Duodenal mucosa (tissue), 2 donors: ENCODE measurements around the gene CFAP61.

Source experiments
- H3K27ac ChIP-seq: one replicate; pipeline ENCODE4 v1.7.0; 2013; ENCODE audit warnings: low read depth, low read length
- H3K27me3 ChIP-seq, 2 donors: one replicate each; pipeline ENCODE4 v1.7.0; 2013; ENCODE audit warnings: low read length in 2 of 2, control low read depth in 1 of 2; ENCODE audit not compliant: insufficient read depth in 2 of 2, control insufficient read depth in 1 of 2
- H3K36me3 ChIP-seq, 2 donors: one replicate each; pipeline ENCODE4 v1.7.0; 2013; ENCODE audit warnings: low read length in 2 of 2, control low read depth in 1 of 2; ENCODE audit not compliant: insufficient read depth in 2 of 2, control insufficient read depth in 1 of 2
- H3K4me1 ChIP-seq, 2 donors: one replicate each; pipeline ENCODE4 v1.7.0; 2013; ENCODE audit warnings: low read length in 2 of 2, control low read depth in 1 of 2; ENCODE audit not compliant: insufficient read depth in 2 of 2, control insufficient read depth in 1 of 2
- H3K4me3 ChIP-seq, 2 donors: one replicate each; pipeline ENCODE4 v1.7.0; 2013; ENCODE audit warnings: low read length in 2 of 2, low read depth in 1 of 2
- H3K9ac ChIP-seq, 2 donors: one replicate each; pipeline ENCODE4 v1.7.0; 2013; ENCODE audit warnings: low read length in 2 of 2, low read depth in 1 of 2
- H3K9me3 ChIP-seq, 2 donors: one replicate each; pipeline ENCODE4 v1.7.0; 2013; ENCODE audit warnings: low read length in 2 of 2, control low read depth in 1 of 2; ENCODE audit not compliant: control insufficient read depth in 1 of 2

Gene CFAP61

DNA sequence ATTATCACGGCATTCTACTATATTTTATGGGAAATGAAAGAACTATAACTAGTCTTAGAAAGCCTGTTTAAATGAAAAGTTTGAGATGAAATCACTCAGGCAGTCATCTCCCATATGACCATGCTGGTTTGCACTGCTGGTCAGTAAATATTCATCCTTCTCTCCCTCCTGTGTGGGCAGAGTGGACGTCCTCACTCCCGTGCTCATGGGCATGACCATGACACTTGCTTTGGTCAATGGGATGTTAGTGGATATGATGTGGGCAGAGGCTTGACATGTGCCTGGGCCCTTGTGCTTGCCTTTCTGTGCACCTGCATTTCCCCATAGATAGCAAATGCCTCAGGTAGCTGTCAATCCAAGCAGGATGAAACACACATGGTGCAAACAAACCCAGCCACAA lies 222.5 kb downstream of the CFAP61 start:
- no peaks in the 10 kb centered on the region for H3K9me3 ChIP-seq
- H3K4me3 ChIP-seq: no peak overlapping the region
- no peak overlapping the region for H3K27ac ChIP-seq
- H3K36me3 ChIP-seq: no peaks in the 10 kb centered on the region
- H3K4me1 ChIP-seq: no peaks in the 10 kb centered on the region
- H3K27me3 ChIP-seq: peaks cover 10 to 16% of the 10 kb centered on the region in 2 donors
- no peak overlapping the region for H3K9ac ChIP-seq

DNA sequence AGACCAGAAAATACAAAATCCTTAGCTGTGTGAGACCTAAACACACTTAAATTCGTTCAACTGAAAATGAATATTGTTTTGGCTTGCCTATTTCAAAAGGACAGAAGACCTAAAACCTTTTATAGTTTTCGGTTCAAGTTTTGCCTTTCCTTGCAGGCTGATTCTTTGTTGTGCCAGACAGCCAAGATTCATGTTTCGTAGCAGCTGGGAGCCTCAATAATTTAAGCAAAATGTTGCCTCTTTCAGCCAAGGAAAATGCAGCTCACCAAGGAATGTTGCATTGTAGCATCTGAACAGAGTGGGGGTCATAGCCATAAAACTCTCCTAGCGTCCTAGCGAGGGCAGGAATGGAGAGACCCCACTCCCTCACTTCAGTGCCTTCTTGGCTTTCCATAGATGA lies 223.3 kb downstream of the CFAP61 start:
- no peaks in the 10 kb centered on the region for H3K9me3 ChIP-seq
- H3K27me3 ChIP-seq: peaks cover 10 to 16% of the 10 kb centered on the region in 2 donors

DNA sequence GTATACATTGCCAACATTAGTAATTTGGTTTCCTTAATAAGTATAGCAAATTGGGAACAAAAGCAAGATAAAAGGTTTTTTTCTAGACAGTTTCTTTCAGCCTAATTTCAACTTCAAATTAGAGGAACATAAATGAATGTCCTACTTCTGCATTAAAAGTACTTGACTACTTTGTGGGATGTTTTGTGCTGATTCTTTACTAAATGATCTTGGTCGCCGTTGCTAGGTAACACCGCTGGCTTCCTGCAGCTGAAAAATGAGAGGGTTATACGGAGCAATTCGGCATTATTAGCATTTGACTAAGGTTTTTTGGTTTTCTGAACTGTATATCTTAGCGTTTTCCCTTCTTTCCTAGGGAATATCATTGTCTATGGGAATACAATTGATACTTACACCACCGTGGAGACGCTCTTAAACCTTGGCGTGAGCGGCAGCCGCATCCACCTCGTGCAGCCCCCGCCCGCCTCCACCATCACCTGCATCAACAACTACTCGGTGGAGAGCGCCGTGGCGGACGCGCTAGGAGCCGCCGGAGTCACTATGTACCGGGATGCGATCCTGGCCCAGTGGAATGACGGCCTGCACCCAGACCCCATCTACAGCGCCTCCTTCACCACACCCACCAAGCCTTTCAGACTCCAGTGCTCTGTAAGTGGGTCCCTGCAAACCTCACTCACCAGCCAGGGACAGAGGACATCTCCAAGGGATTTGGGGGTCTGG lies 224.6 kb downstream of the CFAP61 start:
- no peaks in the 10 kb centered on the region for H3K36me3 ChIP-seq
- H3K4me3 ChIP-seq: no peak overlapping the region
- no peak overlapping the region for H3K27ac ChIP-seq
- peaks cover 10 to 16% of the 10 kb centered on the region in 2 donors for H3K27me3 ChIP-seq
- no peak overlapping the region for H3K9ac ChIP-seq
- no peaks in the 10 kb centered on the region for H3K4me1 ChIP-seq
- no peaks in the 10 kb centered on the region for H3K9me3 ChIP-seq

More for the DNA sequence above, 223.3 kb downstream of the CFAP61 start:
- Histone ChIP-seq H3K4me3 (no peak overlapping the region), H3K9ac (no peak overlapping the region), H3K36me3 (no peaks in the 10 kb centered on the region), H3K27ac (no peak overlapping the region), H3K4me1 (no peaks in the 10 kb centered on the region)

DNA sequence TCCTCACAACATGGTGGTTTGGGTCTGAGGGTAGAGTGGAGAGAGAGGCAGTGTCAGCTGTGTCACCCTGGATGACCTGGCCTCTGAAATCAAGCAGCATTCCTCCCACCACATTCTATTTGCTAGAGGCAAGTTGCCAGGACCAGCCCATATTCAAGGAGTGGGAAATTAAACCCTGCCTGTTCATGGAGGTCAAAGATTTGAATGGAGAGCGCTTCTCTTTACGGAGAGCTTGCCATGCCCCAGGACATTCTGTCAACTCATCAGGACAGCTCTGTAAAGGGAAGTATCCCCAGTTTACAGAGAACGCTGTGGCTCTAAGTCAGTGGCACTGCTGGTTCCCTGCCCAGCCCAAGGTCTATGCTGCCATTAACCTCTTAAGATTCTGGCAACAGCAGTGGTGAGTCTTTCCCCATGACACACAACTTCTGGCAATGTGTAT lies 225.6 kb downstream of the CFAP61 start:
- no peak overlapping the region for H3K4me3 ChIP-seq
- no peaks in the 10 kb centered on the region for H3K9me3 ChIP-seq
- no peak overlapping the region for H3K9ac ChIP-seq
- peaks cover 10 to 16% of the 10 kb centered on the region in 2 donors for H3K27me3 ChIP-seq
- no peaks in the 10 kb centered on the region for H3K4me1 ChIP-seq
- no peak overlapping the region for H3K27ac ChIP-seq
- no peaks in the 10 kb centered on the region for H3K36me3 ChIP-seq

DNA sequence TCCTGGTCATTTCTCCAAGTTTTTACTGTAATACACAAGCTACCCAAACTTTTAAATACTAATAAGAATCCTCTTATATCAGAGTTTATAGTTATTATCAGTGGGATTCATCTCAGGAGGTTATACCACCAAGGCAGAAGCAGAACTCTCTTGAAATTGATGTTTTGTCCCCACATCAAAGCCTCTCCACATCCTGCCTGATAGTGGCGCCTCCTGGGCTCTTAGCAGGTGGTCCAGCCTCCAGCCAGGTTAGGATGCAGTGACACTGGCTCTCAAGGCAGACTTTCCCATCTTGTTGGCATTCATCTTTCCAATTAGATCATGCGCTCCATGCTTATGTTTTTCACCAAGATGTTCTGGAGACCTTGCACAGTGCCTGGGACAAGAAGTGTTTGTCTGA lies 233.7 kb downstream of the CFAP61 start:
- H3K36me3 ChIP-seq: no peaks in the 10 kb centered on the region
- H3K9ac ChIP-seq: no peak overlapping the region
- H3K27me3 ChIP-seq: no peaks in the 10 kb centered on the region
- H3K27ac ChIP-seq: no peak overlapping the region
- H3K4me3 ChIP-seq: no peak overlapping the region
- no peaks in the 10 kb centered on the region for H3K4me1 ChIP-seq
- no peaks in the 10 kb centered on the region for H3K9me3 ChIP-seq

DNA sequence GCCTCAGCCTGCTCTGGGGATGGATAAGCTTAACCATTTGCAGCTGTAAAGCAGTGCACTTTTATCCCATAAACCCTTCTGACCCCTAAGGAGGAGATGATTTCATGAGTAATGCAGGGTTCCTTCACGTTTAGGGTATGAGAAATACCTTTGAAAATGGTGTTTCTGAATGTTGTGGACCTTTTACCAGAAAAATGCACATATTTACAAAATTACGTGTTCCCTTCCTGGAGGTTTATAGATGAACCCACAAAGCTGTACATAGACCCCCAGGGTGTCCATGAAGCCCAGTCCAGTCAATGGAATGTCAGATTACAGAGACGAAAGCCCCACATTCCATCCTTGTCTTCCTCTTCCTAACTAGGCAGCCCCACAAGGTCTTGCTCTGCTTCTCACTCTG lies 237.0 kb downstream of the CFAP61 start:
- Histone ChIP-seq H3K27ac (no peak overlapping the region), H3K9ac (no peak overlapping the region), H3K36me3 (no peaks in the 10 kb centered on the region), H3K4me3 (no peak overlapping the region), H3K4me1 (no peaks in the 10 kb centered on the region), H3K27me3 (no peaks in the 10 kb centered on the region), H3K9me3 (no peaks in the 10 kb centered on the region)

DNA sequence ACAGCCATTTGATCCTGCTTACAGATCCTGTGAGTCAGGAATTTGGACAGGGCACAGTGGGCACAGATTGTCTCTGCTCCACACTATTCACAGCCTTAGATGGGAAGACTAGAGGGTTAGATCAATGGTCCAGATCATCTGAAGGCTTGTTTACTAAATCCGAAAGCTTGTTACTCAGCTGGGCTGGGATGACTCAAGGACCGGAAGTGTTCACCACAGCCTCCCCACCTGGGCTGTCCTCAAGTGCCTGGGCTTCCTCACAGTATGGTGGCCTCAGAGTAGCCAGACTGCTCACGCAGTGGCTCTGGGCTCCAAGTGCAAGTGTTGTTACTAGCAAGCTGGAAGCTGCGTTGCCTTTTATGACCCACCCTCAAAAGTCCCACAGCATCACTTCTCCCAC lies 240.1 kb downstream of the CFAP61 start:
- H3K27me3 ChIP-seq: no peaks in the 10 kb centered on the region
- H3K4me1 ChIP-seq: no peaks in the 10 kb centered on the region
- H3K36me3 ChIP-seq: no peaks in the 10 kb centered on the region
- H3K9me3 ChIP-seq: no peaks in the 10 kb centered on the region
- no peak overlapping the region for H3K9ac ChIP-seq
- H3K4me3 ChIP-seq: no peak overlapping the region
- no peak overlapping the region for H3K27ac ChIP-seq

DNA sequence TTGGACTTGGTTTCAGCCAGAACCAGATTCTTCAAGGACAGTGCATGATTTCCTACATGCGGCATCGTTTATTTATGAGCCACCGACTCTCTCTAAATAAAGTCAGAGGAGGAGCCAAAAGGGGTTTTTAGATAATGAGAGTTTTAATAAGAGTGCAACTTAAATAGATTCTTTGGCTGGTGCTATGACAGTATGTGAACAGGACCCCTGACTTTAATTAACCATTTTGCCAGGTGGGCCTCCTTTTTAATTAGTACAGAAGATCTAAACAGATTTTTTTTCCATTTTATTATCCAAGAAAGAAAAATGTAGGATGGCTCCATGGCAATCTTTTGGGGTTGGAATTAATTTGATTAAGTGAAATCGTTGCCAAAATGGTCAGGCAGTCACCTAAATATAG lies 240.8 kb downstream of the CFAP61 start:
- Histone ChIP-seq H3K9ac (no peak overlapping the region), H3K4me1 (no peaks in the 10 kb centered on the region), H3K27me3 (no peaks in the 10 kb centered on the region), H3K4me3 (no peak overlapping the region), H3K36me3 (no peaks in the 10 kb centered on the region), H3K27ac (no peak overlapping the region), H3K9me3 (no peaks in the 10 kb centered on the region)

DNA sequence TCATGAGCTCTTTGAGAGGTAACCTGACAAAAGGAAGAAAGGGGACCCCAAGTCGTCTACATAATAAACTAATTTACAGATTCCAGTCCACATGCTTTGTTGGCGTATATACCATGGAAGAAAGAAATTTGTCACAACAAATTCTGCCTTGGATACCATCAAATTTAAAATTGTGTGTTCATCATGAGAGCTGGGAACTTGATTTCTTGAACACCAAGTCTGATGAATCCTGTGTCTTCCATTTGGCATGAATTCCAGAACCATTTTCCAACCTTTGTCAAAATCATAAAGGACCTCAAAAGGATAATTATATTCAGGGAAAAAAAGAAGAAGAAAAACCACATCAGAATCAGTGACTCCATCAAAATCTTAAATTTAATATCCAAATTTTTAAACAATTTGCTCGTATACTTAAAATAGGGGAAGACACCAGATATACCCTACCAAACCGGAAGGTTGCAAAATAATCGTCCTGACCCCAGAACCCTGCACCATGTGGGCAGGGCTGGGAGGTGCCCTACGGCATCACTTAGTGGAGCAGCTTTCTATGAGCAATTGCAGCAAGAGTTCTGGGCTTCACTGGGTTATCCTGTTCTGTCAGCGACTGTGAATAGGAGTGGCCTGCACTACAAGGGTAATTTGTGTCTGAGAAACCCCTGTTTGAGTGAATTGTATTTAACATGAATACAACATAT lies 241.5 kb downstream of the CFAP61 start:
- no peaks in the 10 kb centered on the region for H3K27me3 ChIP-seq
- no peaks in the 10 kb centered on the region for H3K9me3 ChIP-seq
- no peak overlapping the region for H3K9ac ChIP-seq
- H3K4me1 ChIP-seq: no peaks in the 10 kb centered on the region
- no peak overlapping the region for H3K27ac ChIP-seq
- H3K36me3 ChIP-seq: no peaks in the 10 kb centered on the region
- H3K4me3 ChIP-seq: no peak overlapping the region

DNA sequence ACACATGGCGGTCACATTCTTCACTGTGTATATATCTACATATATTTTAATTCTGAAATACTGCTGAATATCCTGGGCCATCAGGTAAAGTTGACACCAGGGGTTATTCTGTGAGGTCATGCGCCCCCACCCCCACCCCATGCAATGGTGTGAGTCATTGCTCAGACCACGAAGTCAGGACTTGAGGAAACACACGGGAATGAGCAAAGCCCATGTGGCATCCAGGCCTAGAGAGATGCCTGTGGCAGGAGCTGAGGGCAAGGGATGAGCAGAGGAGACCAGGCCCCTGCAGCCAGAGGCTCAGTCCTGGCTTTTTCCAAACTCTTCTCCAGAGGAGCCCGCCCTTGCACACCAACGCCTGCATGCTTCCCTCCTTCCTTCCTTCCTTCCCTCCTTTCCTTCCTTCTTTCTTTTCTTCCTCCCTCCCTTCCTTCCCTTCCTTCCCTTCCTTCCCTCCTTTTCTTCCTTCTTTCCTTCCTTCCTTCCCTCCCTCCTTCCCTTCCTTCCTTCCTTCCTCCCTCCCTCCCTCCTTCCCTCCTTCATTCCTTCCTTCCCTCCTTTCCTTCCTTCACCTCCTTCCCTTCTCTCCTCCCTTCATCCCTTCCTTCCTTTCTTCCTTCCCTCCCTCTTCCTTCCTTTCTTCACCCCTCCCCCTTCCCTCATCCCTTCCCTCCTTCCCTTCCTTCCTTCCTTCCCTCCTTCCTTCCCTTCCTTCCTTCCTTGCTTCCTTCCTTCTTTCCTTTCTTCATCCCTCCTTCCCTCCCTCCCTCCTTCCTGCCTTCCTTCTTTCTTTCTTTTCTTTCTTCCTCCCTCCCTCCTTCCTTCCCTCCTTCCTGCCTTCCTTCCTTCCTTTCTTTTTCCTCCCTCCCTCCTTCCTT lies 243.5 kb downstream of the CFAP61 start:
- no peak overlapping the region for H3K4me3 ChIP-seq
- H3K9ac ChIP-seq: no peak overlapping the region
- H3K36me3 ChIP-seq: no peaks in the 10 kb centered on the region
- H3K27ac ChIP-seq: no peak overlapping the region
- no peaks in the 10 kb centered on the region for H3K9me3 ChIP-seq
- no peaks in the 10 kb centered on the region for H3K27me3 ChIP-seq
- H3K4me1 ChIP-seq: no peaks in the 10 kb centered on the region
